Activated CD4-positive, CD25-positive, alpha-beta regulatory T cell treated with anti-CD3 and anti-CD28 coated beads, Interleukin-2, amount 50 U/mL, for 16 hours (primary cell): ENCODE measurements around the gene THBD.

ENCODE experiments used
- DNase-seq: peaks from one replicate; pipeline ENCODE4 v3.0.0-alpha.2; 2020; ENCODE audit warnings: low read depth, low spot score

THBD gene

GRCh38 chr20:23049201-23050075 lies at the start of gene THBD:
THBD (minus strand) TSS chr20:23049672; CDS start chr20:23049504, 168 bp downstream.
- DNase-seq = no peak

- no peak for DNase-seq
Observed at GRCh38 chr20:23097636-23098580, 48.4 kb upstream of the THBD start.

GRCh38 chr20:23096986-23097520 lies 47.6 kb upstream of the THBD start:
- no peak for DNase-seq

- DNase-seq = no peak
Observed at GRCh38 chr20:23096097-23096496, 46.6 kb upstream of the THBD start.

- no peak for DNase-seq
Observed at GRCh38 chr20:23095499-23095898, 46.0 kb upstream of the THBD start.

GRCh38 chr20:23094927-23095326 lies 45.5 kb upstream of the THBD start:
- DNase-seq = no peak

- DNase-seq = no peak
Observed at GRCh38 chr20:23094213-23094896, 44.9 kb upstream of the THBD start.

- no peak for DNase-seq
Observed at GRCh38 chr20:23093613-23094012, 44.1 kb upstream of the THBD start.

- DNase-seq = no peak
Observed at GRCh38 chr20:23092861-23093495, 43.5 kb upstream of the THBD start.

- DNase-seq = no peak
Observed at GRCh38 chr20:23092384-23092756, 42.9 kb upstream of the THBD start.

GRCh38 chr20:23091721-23092383 lies 42.4 kb upstream of the THBD start:
- no peak for DNase-seq

- DNase-seq = no peak
Observed at GRCh38 chr20:23090878-23091277, 41.4 kb upstream of the THBD start.

GRCh38 chr20:23090147-23090546 lies 40.7 kb upstream of the THBD start:
- DNase-seq = no peak

GRCh38 chr20:23088866-23089265 lies 39.4 kb upstream of the THBD start:
- no peak for DNase-seq

- no peak for DNase-seq
Observed at GRCh38 chr20:23087587-23088251, 38.2 kb upstream of the THBD start.

- DNase-seq = no peak
Observed at GRCh38 chr20:23086931-23087411, 37.5 kb upstream of the THBD start.

- DNase-seq = no peak
Observed at GRCh38 chr20:23086056-23086566, 36.6 kb upstream of the THBD start, which contains the start of gene CD93. CD93 (minus strand) TSS chr20:23086324; CDS start chr20:23086192, 132 bp downstream.

- DNase-seq = no peak
Observed at GRCh38 chr20:23085436-23086055, 36.1 kb upstream of the THBD start.

GRCh38 chr20:23084845-23085365 lies 35.4 kb upstream of the THBD start:
- DNase-seq = no peak
